ENCODE data around the gene NFYC. TPM values are rescaled to one million over a fixed set of nuclear protein-coding genes. Genes with fewer than 3 reads are reported as not detected.

NFYC gene
- total RNA-seq, 4 donors from 2014 or later: 45.3 to 58.6 (median 57.4) TPM

DNA sequence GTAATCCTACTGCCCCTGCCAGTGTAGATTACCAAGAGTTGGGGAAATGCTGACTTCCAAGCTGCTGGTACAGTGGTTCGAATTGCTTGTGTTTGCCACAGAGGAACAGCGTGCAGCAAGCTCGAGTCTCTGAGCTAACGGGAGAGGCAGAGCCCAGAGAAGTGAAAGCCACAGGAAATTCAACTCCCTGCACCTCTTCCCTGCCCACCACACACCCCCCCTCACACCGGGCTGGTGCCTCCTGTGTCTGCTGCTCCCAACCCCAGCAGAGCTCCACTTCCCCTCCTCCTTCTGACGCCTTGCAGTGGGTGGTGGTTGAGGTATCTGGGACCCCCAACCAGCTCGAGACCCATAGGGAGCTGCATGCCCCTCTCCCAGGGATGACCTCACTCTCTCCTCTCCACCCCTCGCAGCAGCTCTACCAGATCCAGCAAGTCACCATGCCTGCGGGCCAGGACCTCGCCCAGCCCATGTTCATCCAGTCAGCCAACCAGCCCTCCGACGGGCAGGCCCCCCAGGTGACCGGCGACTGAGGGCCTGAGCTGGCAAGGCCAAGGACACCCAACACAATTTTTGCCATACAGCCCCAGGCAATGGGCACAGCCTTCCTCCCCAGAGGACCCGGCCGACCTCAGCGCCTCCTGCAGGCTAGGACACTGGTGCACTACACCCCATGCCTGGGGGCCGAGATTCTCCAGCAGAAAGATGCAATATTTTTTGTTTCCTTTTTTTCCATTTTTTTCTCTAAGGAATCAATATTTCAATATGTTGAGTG, 79.0 kb downstream of the NFYC start:
- ATAC-seq: no peak
- Histone ChIP-seq H3K4me1 (peaks cover 35 to 47% of the 10 kb centered on the region in 2 donors), H3K27ac (peak overlapping the region; percentile 50 to 81 (median 67))

DNA sequence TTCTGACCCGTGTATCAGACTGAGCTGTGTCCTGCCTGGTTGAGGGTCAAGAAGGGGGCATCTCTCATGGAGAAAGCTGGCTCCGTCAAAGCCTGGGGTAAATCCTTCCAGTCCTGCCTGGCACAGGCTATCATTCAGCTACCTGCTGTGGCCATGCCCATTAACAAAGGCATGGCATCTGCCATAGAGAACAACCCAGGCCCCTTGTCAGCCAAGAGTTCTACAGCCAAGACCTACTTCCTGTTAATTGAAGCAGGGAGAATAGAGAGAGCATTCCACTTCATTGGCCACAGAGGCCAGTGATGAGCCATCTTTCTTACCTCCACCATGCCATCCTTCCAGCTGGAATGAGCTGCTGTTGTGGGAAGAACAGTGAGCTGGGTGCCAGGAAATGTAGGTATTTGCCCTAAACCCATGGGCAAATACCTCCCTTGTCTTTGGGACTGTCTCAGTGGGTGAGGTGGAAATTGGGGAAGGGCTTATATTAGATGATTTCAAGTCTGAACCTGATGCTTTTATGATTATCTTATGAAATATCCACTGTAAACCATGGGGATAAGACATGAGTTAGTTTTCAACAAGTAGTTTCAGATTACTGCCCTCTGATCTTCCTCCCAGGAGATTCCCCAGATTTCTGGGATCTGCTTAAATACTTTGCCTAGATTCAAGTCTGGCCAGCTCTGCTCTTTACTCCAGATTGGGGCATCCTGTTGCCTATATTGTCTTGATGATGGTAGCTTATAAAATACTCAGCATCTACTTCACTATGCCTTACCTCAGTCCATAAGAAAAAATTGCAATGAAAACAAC, 80.8 kb downstream of the NFYC start:
- intact Hi-C loops (cut with DNase I; ENCODE audit: low total_unique reads): no loop called here
- Histone ChIP-seq H3K9me3 (no peaks in the 10 kb centered on the region), H3K27ac (no peak overlapping the region), H3K27me3 (no peaks in the 10 kb centered on the region), H3K4me1 (peaks cover 29 to 46% of the 10 kb centered on the region in 2 donors), H3K4me3 (no peak overlapping the region), H3K36me3 (peaks cover 0 to 4% of the 10 kb centered on the region in 2 donors)
- TF ChIP-seq POLR2A (IDR thresholded peaks at IDR 0.05): no peak
- TF ChIP-seq, protein P1, sequence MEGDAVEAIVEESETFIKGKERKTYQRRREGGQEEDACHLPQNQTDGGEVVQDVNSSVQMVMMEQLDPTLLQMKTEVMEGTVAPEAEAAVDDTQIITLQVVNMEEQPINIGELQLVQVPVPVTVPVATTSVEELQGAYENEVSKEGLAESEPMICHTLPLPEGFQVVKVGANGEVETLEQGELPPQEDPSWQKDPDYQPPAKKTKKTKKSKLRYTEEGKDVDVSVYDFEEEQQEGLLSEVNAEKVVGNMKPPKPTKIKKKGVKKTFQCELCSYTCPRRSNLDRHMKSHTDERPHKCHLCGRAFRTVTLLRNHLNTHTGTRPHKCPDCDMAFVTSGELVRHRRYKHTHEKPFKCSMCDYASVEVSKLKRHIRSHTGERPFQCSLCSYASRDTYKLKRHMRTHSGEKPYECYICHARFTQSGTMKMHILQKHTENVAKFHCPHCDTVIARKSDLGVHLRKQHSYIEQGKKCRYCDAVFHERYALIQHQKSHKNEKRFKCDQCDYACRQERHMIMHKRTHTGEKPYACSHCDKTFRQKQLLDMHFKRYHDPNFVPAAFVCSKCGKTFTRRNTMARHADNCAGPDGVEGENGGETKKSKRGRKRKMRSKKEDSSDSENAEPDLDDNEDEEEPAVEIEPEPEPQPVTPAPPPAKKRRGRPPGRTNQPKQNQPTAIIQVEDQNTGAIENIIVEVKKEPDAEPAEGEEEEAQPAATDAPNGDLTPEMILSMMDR (IDR thresholded peaks at IDR 0.05 in 4 of 5, conservative IDR thresholded peaks at IDR 0.05 in 1 of 5): no peak
- no peak for DNase-seq
- in situ Hi-C loops (cut with MboI; ENCODE audit: low sequenced_read_pairs in 4 of 4): loop anchor here (10.0 kb wide), 3 partner anchors 72 to 182 kb away; no protein-coding TSS in a partner anchor
- no peak for ATAC-seq

More for the DNA sequence above, 79.0 kb downstream of the NFYC start:
- in situ Hi-C loops (cut with MboI; ENCODE audit: low sequenced_read_pairs in 4 of 4): loop anchor here (10.0 kb wide), 3 partner anchors 74 to 184 kb away; no protein-coding TSS in a partner anchor
- H3K4me3 ChIP-seq: no peak overlapping the region
- H3K36me3 ChIP-seq: peaks cover 3 to 21% of the 10 kb centered on the region in 2 donors
- no peaks in the 10 kb centered on the region for H3K27me3 ChIP-seq
- DNase-seq: no peak
- no peak for TF ChIP-seq POLR2A (IDR thresholded peaks at IDR 0.05)
- TF ChIP-seq, protein P1 (IDR thresholded peaks at IDR 0.05 in 4 of 5, conservative IDR thresholded peaks at IDR 0.05 in 1 of 5): no peak
- no peaks in the 10 kb centered on the region for H3K9me3 ChIP-seq
- intact Hi-C loops (cut with DNase I; ENCODE audit: low total_unique reads): no loop called here

DNA sequence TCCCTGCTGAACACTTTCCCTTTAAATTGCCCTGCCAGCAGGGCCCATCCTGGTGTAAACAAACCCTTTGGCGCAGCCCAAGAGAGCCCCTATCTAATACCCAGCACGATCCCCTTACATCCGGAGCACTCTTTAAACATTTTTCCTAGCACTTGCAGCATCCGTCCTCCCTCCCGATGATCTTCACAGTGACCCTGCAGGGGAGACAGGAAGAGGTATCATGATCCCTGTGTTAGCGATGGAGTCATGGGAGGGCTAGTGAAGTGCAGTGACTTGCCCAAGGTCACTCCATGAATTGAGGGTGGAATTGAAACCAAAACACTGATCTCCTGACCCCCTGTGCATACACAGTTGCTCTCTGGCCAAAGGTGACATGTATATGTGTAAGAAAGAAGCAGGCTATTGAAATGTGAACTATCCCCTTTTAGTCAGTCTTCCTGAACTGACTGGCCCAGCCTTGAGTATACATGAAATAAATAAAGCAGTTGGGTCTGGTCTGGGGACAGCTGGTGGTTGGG, 82.3 kb downstream of the NFYC start:
- H3K9me3 ChIP-seq: no peaks in the 10 kb centered on the region
- intact Hi-C loops (cut with DNase I; ENCODE audit: low total_unique reads): loop anchor here (1.0 to 2.0 kb wide), 2 partner anchors 76 to 179 kb away; no protein-coding TSS in a partner anchor
- in situ Hi-C loops (cut with MboI; ENCODE audit: low sequenced_read_pairs in 4 of 4): loop anchor here (10.0 kb wide), 3 partner anchors 71 to 181 kb away; no protein-coding TSS in a partner anchor
- no peaks in the 10 kb centered on the region for H3K36me3 ChIP-seq
- H3K4me3 ChIP-seq: no peak overlapping the region
- DNase-seq (no peak), ATAC-seq (peak in 1 of 2 donors; percentile 10)
- H3K27ac ChIP-seq: no peak overlapping the region
- no peak for TF ChIP-seq POLR2A (IDR thresholded peaks at IDR 0.05)
- TF ChIP-seq, protein P1 (IDR thresholded peaks at IDR 0.05 in 4 of 5, conservative IDR thresholded peaks at IDR 0.05 in 1 of 5): no peak
- peaks cover 15 to 33% of the 10 kb centered on the region in 2 donors for H3K4me1 ChIP-seq
- no peaks in the 10 kb centered on the region for H3K27me3 ChIP-seq

DNA sequence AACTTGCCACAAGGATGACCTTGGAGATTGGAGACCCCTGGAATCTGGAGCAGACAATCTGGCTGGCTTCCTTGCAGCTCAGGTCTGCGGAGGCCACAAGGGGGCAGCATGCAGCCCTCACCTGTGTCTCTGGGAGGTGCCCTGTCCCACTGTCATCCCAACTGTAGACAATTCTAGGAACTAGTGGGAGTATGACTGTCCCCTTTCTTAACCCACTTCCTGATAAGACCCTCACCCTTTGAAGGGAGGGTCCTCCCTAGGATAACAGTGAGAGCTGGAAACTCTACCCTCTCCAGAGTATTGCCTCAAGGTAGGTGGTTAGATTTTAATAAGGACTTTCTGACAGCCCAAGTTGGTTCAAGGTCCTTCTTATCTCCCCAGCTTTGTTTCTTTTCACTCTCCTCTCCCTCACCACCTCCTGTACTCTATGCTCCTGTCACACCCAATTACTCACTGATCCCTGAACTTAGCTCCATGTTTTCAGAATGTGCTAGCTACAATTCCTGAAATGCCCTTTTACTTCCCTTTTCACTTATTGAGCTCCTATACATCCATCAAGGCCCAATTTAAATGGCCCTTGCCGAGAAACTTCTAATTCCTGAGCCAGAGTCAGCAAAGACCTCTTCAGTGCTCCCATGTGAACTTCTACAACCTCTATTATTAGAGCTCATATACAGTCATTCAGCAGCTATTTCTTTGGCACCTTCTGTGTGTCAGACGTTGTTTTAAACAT, 82.9 kb downstream of the NFYC start:
- in situ Hi-C loops (cut with MboI; ENCODE audit: low sequenced_read_pairs in 4 of 4) (loop anchor here (10.0 kb wide), 3 partner anchors 70 to 180 kb away; no protein-coding TSS in a partner anchor), intact Hi-C loops (cut with DNase I; ENCODE audit: low total_unique reads) (loop anchor here (1.0 to 2.0 kb wide), 2 partner anchors 76 to 178 kb away; no protein-coding TSS in a partner anchor)
- Histone ChIP-seq H3K4me1 (peaks cover 8 to 27% of the 10 kb centered on the region in 2 donors), H3K27me3 (no peaks in the 10 kb centered on the region), H3K9me3 (no peaks in the 10 kb centered on the region), H3K4me3 (no peak overlapping the region), H3K27ac (no peak overlapping the region), H3K36me3 (no peaks in the 10 kb centered on the region)
- TF ChIP-seq, protein P1 (IDR thresholded peaks at IDR 0.05 in 4 of 5, conservative IDR thresholded peaks at IDR 0.05 in 1 of 5): peak; percentile 60 to 87 (median 81)
- no peak for TF ChIP-seq POLR2A (IDR thresholded peaks at IDR 0.05)
- peak; percentile 55 to 68 for ATAC-seq
- DNase-seq: peak; percentile 26 to 55
